ENCODE measurements around the gene PADI6. TPM values are rescaled to one million over a fixed set of nuclear protein-coding genes. Genes with fewer than 3 reads are reported as not detected.

PADI6 gene
- total and polyA plus RNA-seq, 9 of the 15 experiments (the other 6 are each of a cell fraction or from before 2014, with no cell fraction given) = not detected

GRCh38 chr1:17359808-17360207 lies 12.2 kb upstream of the PADI6 start:
- no peaks in the 10 kb centered on the region for H3K79me2 ChIP-seq (ENCODE audit: control insufficient read depth, insufficient read depth, low read length)
- DNase-seq (ENCODE audit: extremely low read depth in 1 of 4, low spot score in 3 of 4) (peak in 1 of 4 experiments; percentile 64), ATAC-seq (peak; percentile 66), FAIRE-seq (no peak)
- in situ Hi-C loops (cut with MboI) = no loop called here
- H3K36me3 ChIP-seq (ENCODE audit: control insufficient read depth, insufficient read depth, low read length) = no peaks in the 10 kb centered on the region
- CTCF ChIA-PET (ENCODE audit: low intra/inter-chr PET ratio) = no interaction called here
- peak overlapping the region; percentile 62; the same call in 2 of the 3 replicates for H3K27ac ChIP-seq (ENCODE audit: extremely low read depth, low read depth, low read length)
- H3K9ac ChIP-seq (ENCODE audit: insufficient read depth in 1 of 2, low read depth in 2 of 2, low read length in 2 of 2) = peak overlapping the region in 1 of 2 experiments; percentile 20; a peak in 1 of 4 replicates
- no peaks in the 10 kb centered on the region for H3K9me1 ChIP-seq (ENCODE audit: control insufficient read depth, insufficient read depth, low read length)
- peak overlapping the region; percentile 40; the same call in 1 of the 2 replicates for H3K4me2 ChIP-seq (ENCODE audit: insufficient read depth, low read length)
- no TSS peak for BruUV-seq (replicated peaks)
- peaks cover 2 to 21% of the 10 kb centered on the region in 2 experiments; a peak in 3 of 5 replicates for H3K27me3 ChIP-seq (ENCODE audit: control insufficient read depth in 2 of 2, insufficient read depth in 2 of 2, low read length in 2 of 2)
- TF ChIP-seq ATF7 (IDR thresholded peaks at IDR 0.05) (no peak), ZFX (CRISPR knock-in tag; IDR thresholded peaks at IDR 0.05) (peak; percentile 41; the same call in 1 of the 2 replicates), HLTF (IDR thresholded peaks at IDR 0.05) (no peak), TCF7L2 (IDR thresholded peaks at IDR 0.05; ENCODE audit: low read depth, low read length) (no peak), TBP (optimal IDR thresholded peaks at IDR 0.05; ENCODE audit: low read depth, low read length) (peak; percentile 84), ZKSCAN1 (IDR thresholded peaks at IDR 0.05; ENCODE audit: low read depth, low read length) (peak; percentile 71), ZNF41 (CRISPR knock-in tag; conservative IDR thresholded peaks at IDR 0.05) (no peak), MAX (CRISPR knock-in tag; IDR thresholded peaks at IDR 0.05) (0 out of 2 replicates have a peak, but pooled peaks have one; percentile 10), ZNF644 (tag; IDR thresholded peaks at IDR 0.05; ENCODE audit: low read depth) (no peak), POLR3A (IDR thresholded peaks at IDR 0.05; ENCODE audit: borderline replicate concordance, extremely low read depth, insufficient read depth, insufficient read length) (peak; percentile 42), E2F6 (IDR thresholded peaks at IDR 0.05; ENCODE audit: borderline replicate concordance in 1 of 2, extremely low read depth in 1 of 2, insufficient read depth in 1 of 2, insufficient read length in 1 of 2, low read depth in 1 of 2, low read length in 1 of 2, poor library complexity in 1 of 2, severe bottlenecking in 1 of 2) (peak in 1 of 2 experiments; percentile 45), MEIS2 (IDR thresholded peaks at IDR 0.05; ENCODE audit: partially characterized antibody) (no peak), CREB3 (tag; conservative IDR thresholded peaks at IDR 0.05; ENCODE audit: low read depth) (no peak), CBX3 (IDR thresholded peaks at IDR 0.05; ENCODE audit: borderline replicate concordance in 1 of 2, low read length in 2 of 2) (0 out of 3 replicates have a peak, but pooled peaks of 1 of the 2 experiments have one; percentile 20), L3MBTL2 (IDR thresholded peaks at IDR 0.05) (peak; percentile 49; the same call in 1 of the 2 replicates)
- peaks cover 16 to 20% of the 10 kb centered on the region in 2 experiments; a peak in 4 of 5 replicates for H3K4me1 ChIP-seq (replicated peaks in 1 of 2; ENCODE audit: control insufficient read depth in 2 of 2, insufficient read depth in 2 of 2, low read length in 2 of 2)
- intact Hi-C loops (cut with micrococcal nuclease) = no loop called here
- H3K9me3 ChIP-seq (replicated peaks; ENCODE audit: control insufficient read depth, insufficient read depth, low read depth, low read length) = no peaks in the 10 kb centered on the region
- H2AFZ ChIP-seq (ENCODE audit: low read depth, low read length) = peak overlapping the region; percentile 78
- POLR2A ChIA-PET = interaction anchor here (1.0 kb wide), 1 partner anchor 47 kb away, joined by 3 read pairs; no protein-coding TSS in a partner anchor
- WGBS (ENCODE audit: insufficient coverage, low coverage, missing lambda C conversion rate) = 18% methylated on average over 9 of the region's 9 CpGs
- no peaks in the 10 kb centered on the region for H4K20me1 ChIP-seq (replicated peaks; ENCODE audit: control insufficient read depth, insufficient read depth, low read length)
- no peak overlapping the region for H3K4me3 ChIP-seq
